Measurements from ENCODE around the gene NFKBIB.

The NFKBIB gene

DNA sequence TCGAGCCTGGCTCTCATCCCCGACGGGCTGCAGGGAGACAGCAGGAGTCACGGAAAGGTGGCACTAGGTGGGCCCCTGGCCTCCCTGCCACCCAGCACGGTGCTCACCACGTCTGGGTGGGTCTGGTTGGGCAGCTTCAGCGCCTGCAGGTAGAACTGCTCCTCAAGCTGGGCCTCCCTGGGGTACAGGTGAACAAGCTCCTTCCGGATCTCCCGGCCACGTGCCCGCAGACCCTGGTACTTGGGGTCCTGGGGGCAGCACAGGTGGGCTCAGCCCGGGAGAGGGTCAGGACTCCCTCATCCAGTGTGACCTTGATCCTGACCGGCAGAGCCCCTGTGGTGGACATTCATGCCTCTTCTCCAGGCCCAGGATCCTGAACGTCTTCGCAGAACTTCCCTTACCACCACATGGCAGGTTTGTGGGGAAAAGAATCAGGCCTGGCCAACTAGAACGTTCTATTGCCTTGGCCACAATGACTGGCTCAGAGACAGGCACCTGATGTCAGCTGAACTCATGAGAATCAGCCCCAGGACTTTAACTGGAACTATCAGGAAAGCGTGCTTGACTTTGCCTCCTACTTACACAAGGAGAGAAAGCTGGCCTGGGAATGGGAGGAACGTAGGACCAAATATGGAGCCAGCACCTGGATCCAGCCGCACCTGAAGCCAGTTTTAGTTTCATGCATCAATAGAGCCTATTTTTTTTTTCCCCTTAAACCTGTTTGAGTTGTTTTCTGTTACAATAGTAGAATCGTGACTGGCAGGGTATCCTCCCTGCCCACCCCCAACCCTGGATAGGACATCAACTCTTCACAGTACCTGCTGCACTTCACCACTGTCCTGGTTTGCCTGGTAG is 21.9 kb downstream of the NFKBIB start:
- Histone ChIP-seq H3K27me3 (ENCODE audit: insufficient read depth, low read length, poor library complexity) (no peaks in the 10 kb centered on the region), H3K4me2 (ENCODE audit: insufficient read depth, low read length) (no peak overlapping the region), H3K4me3 (ENCODE audit: low read depth in 1 of 2, low read length in 2 of 2) (no peak overlapping the region), H3K36me3 (ENCODE audit: insufficient read depth, low read length) (peaks cover 50% of the 10 kb centered on the region), H3K9me3 (ENCODE audit: insufficient read depth, low read length, severe bottlenecking) (no peaks in the 10 kb centered on the region), H3K4me1 (ENCODE audit: insufficient read depth, low read length) (no peaks in the 10 kb centered on the region), H3K79me2 (ENCODE audit: insufficient read depth, low read length) (no peaks in the 10 kb centered on the region), H4K20me1 (ENCODE audit: insufficient read depth, low read length) (no peaks in the 10 kb centered on the region; the same call in 1 of the 2 replicates), H3K27ac (ENCODE audit: low read length) (no peak overlapping the region), H2AFZ (ENCODE audit: low read depth, low read length) (no peak overlapping the region), H3K9ac (ENCODE audit: low read depth, low read length) (no peak overlapping the region)
- ATAC-seq (ENCODE audit: insufficient read depth, low read depth) = no peak
- no peak for DNase-seq
- no peak for TF ChIP-seq EZH2 (IDR thresholded peaks at IDR 0.05; ENCODE audit: borderline replicate concordance, low read depth, low read length, severe bottlenecking)
- TF ChIP-seq, protein P1, sequence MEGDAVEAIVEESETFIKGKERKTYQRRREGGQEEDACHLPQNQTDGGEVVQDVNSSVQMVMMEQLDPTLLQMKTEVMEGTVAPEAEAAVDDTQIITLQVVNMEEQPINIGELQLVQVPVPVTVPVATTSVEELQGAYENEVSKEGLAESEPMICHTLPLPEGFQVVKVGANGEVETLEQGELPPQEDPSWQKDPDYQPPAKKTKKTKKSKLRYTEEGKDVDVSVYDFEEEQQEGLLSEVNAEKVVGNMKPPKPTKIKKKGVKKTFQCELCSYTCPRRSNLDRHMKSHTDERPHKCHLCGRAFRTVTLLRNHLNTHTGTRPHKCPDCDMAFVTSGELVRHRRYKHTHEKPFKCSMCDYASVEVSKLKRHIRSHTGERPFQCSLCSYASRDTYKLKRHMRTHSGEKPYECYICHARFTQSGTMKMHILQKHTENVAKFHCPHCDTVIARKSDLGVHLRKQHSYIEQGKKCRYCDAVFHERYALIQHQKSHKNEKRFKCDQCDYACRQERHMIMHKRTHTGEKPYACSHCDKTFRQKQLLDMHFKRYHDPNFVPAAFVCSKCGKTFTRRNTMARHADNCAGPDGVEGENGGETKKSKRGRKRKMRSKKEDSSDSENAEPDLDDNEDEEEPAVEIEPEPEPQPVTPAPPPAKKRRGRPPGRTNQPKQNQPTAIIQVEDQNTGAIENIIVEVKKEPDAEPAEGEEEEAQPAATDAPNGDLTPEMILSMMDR (IDR thresholded peaks at IDR 0.05; ENCODE audit: borderline replicate concordance, extremely low read depth, low read length, poor library complexity, severe bottlenecking) = no peak

DNA sequence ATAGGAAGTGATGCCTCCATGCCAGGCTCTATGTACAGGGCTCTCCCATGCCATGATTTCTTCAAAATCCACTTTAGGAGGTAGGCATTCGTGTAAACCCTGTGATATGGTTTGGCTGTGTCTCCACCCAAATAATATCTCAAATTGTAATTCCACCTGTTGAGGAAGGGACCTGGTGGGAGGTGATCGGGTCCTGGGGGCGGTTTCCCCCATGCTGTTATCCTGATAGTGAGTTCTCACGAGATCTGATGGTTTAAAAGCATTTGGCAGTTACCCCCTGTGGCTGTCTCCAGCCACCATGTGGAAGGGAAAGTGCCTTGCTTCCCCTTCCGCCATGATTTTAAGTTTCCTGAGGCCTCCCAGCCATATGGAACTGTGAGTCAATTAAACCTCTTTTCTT is 22.7 kb downstream of the NFKBIB start:
- Histone ChIP-seq H3K79me2 (ENCODE audit: insufficient read depth, low read length) (0 out of 2 replicates have a peak, but pooled peaks cover 2% of the 10 kb centered on the region), H3K36me3 (ENCODE audit: insufficient read depth, low read length) (peaks cover 48% of the 10 kb centered on the region), H3K4me3 (ENCODE audit: low read depth in 1 of 2, low read length in 2 of 2) (no peak overlapping the region), H3K4me1 (ENCODE audit: insufficient read depth, low read length) (no peaks in the 10 kb centered on the region), H3K9me3 (ENCODE audit: insufficient read depth, low read length, severe bottlenecking) (no peaks in the 10 kb centered on the region), H4K20me1 (ENCODE audit: insufficient read depth, low read length) (no peaks in the 10 kb centered on the region; the same call in 1 of the 2 replicates), H2AFZ (ENCODE audit: low read depth, low read length) (no peak overlapping the region), H3K27ac (ENCODE audit: low read length) (no peak overlapping the region), H3K27me3 (ENCODE audit: insufficient read depth, low read length, poor library complexity) (no peaks in the 10 kb centered on the region), H3K4me2 (ENCODE audit: insufficient read depth, low read length) (no peak overlapping the region), H3K9ac (ENCODE audit: low read depth, low read length) (no peak overlapping the region)
- TF ChIP-seq, protein P1 (IDR thresholded peaks at IDR 0.05; ENCODE audit: borderline replicate concordance, extremely low read depth, low read length, poor library complexity, severe bottlenecking) = no peak
- TF ChIP-seq EZH2 (IDR thresholded peaks at IDR 0.05; ENCODE audit: borderline replicate concordance, low read depth, low read length, severe bottlenecking) = no peak
- ATAC-seq (ENCODE audit: insufficient read depth, low read depth) (no peak), DNase-seq (no peak)

DNA sequence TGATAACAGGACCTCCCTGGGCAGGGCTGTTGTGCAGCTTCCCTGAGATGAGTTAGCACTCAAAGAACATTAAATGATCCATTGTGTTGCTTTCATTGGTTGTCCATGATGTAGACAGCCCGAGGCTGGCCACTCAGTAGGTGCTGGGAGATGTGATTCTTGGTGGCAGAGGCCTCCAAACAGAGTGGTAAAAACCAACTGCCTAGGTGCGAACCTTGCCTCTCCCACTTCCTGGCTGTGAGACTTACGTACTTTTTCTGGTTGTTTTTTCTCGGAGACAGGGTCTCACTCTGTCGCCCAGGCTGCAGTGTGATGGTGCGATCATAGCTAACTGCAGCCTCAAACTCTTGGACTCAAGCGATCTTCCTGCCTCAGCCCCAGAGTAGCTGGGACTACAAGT is 24.6 kb downstream of the NFKBIB start:
- H4K20me1 ChIP-seq (ENCODE audit: insufficient read depth, low read length) = no peaks in the 10 kb centered on the region; the same call in 1 of the 2 replicates
- no peak overlapping the region for H2AFZ ChIP-seq (ENCODE audit: low read depth, low read length)
- no peaks in the 10 kb centered on the region for H3K9me3 ChIP-seq (ENCODE audit: insufficient read depth, low read length, severe bottlenecking)
- H3K79me2 ChIP-seq (ENCODE audit: insufficient read depth, low read length) = peaks cover 18% of the 10 kb centered on the region
- no peak overlapping the region for H3K27ac ChIP-seq (ENCODE audit: low read length)
- no peak for TF ChIP-seq EZH2 (IDR thresholded peaks at IDR 0.05; ENCODE audit: borderline replicate concordance, low read depth, low read length, severe bottlenecking)
- TF ChIP-seq, protein P1 (IDR thresholded peaks at IDR 0.05; ENCODE audit: borderline replicate concordance, extremely low read depth, low read length, poor library complexity, severe bottlenecking) = no peak
- no peak for DNase-seq
- H3K4me3 ChIP-seq (ENCODE audit: low read depth in 1 of 2, low read length in 2 of 2) = no peak overlapping the region
- H3K36me3 ChIP-seq (ENCODE audit: insufficient read depth, low read length) = peaks cover 45% of the 10 kb centered on the region
- no peak overlapping the region for H3K4me2 ChIP-seq (ENCODE audit: insufficient read depth, low read length)
- ATAC-seq (ENCODE audit: insufficient read depth, low read depth) = no peak
- H3K9ac ChIP-seq (ENCODE audit: low read depth, low read length) = no peak overlapping the region
- H3K27me3 ChIP-seq (ENCODE audit: insufficient read depth, low read length, poor library complexity) = no peaks in the 10 kb centered on the region
- peaks cover 6% of the 10 kb centered on the region for H3K4me1 ChIP-seq (ENCODE audit: insufficient read depth, low read length)
